HuH-7 (cell line): Measurements from ENCODE around the gene LY6G6C.
A peak's percentile ranks its signal among the peaks of the same experiment; 100 is the strongest.

Source experiments
- DNase-seq: peaks from one replicate; pipeline ENCODE4 v3.0.0; 2011; ENCODE audit warnings: low spot score

Gene LY6G6C

GRCh38 chr6:31741815-31742214, 20.3 kb upstream of the LY6G6C start:
- no peak for DNase-seq

GRCh38 chr6:31740397-31741223, 19.1 kb upstream of the LY6G6C start:
- no peak for DNase-seq

GRCh38 chr6:31739639-31740396, 18.3 kb upstream of the LY6G6C start, which contains the start of gene MSH5:
MSH5 (plus strand) TSS chr6:31740005; CDS start chr6:31740467, 462 bp downstream.
- peak; percentile 83 for DNase-seq

- peak; percentile 68 for DNase-seq
Measured at GRCh38 chr6:31737991-31738979, 16.7 kb upstream of the LY6G6C start.

GRCh38 chr6:31737315-31737990, 15.9 kb upstream of the LY6G6C start:
- DNase-seq, result peak; percentile 70

GRCh38 chr6:31736768-31737314, 15.3 kb upstream of the LY6G6C start:
- DNase-seq, result no peak

- peak; percentile 77 for DNase-seq
Measured at GRCh38 chr6:31736021-31736767, 14.6 kb upstream of the LY6G6C start, which contains the start of gene CLIC1. CLIC1 (minus strand) TSS chr6:31736530; CDS start chr6:31736300, 230 bp downstream.

- no peak for DNase-seq
Measured at GRCh38 chr6:31734821-31735406, 13.4 kb upstream of the LY6G6C start.

GRCh38 chr6:31734247-31734820, 12.8 kb upstream of the LY6G6C start:
- DNase-seq, result no peak

- DNase-seq, result no peak
Measured at GRCh38 chr6:31733734-31734133, 12.2 kb upstream of the LY6G6C start.

GRCh38 chr6:31732029-31732428, 10.5 kb upstream of the LY6G6C start:
- no peak for DNase-seq

GRCh38 chr6:31730631-31731086, 9.1 kb upstream of the LY6G6C start:
- no peak for DNase-seq

- peak; percentile 74 for DNase-seq
Measured at GRCh38 chr6:31729979-31730630, 8.6 kb upstream of the LY6G6C start.

- peak; percentile 84 for DNase-seq
Measured at GRCh38 chr6:31729515-31729978, 8.0 kb upstream of the LY6G6C start.

- DNase-seq, result no peak
Measured at GRCh38 chr6:31728767-31729514, 7.4 kb upstream of the LY6G6C start, which contains the start of gene DDAH2. DDAH2 (minus strand) TSS chr6:31729299; CDS start chr6:31729161, 138 bp downstream.

- DNase-seq, result no peak
Measured at GRCh38 chr6:31727717-31728671, 6.4 kb upstream of the LY6G6C start.
